Lower leg skin (tissue), 3 donors: ENCODE results near the gene NEDD9.

Source experiments
- CTCF ChIP-seq, 3 donors: fragments of 450-650 bp; IDR thresholded peaks; one replicate each; pipeline ENCODE4 v1.5.1; 2016; ENCODE audit warnings: antibody characterized with exemption in 3 of 3, mild to moderate bottlenecking in 3 of 3, moderate library complexity in 2 of 3
- POLR2A ChIP-seq, 2 donors: fragments of 450-650 bp; IDR thresholded peaks; one replicate each; pipeline ENCODE4 v1.6.1; 2016 to 2017; ENCODE audit warnings: antibody characterized with exemption in 2 of 2, mild to moderate bottlenecking in 1 of 2, moderate library complexity in 1 of 2

GRCh38 chr6:11207199-11207968 lies 25.1 kb downstream of the NEDD9 start:
- TF ChIP-seq CTCF (IDR thresholded peaks at IDR 0.05) = peak in 1 of 3 donors; percentile 97
- TF ChIP-seq POLR2A (IDR thresholded peaks at IDR 0.05) = no peak
